Activated CD8-positive, alpha-beta T cell treated with anti-CD3 and anti-CD28 coated beads, Interleukin-2, amount 10 ng/mL, durations not matched to agents 7 days and 5 days (primary cell): Measurements from ENCODE around the gene GNG14. TPM values are rescaled to one million over a fixed set of nuclear protein-coding genes. Genes with fewer than 3 reads are reported as not detected.
"Not testable (repeated sequence)": the region's sequence is repeated elsewhere in the genome, so short reads cannot be mapped to it uniquely, and the experiment has no call there.

Experiments used
- ATAC-seq: fragments of 150-1000 bp; cut with Tn5 transposase; one replicate; pipeline ENCODE4 v1.10.0; 2021; ENCODE audit warnings: moderate library complexity
- CTCF ChIA-PET: fragments of 350-600 bp; sonication (Branson Sonifier 250); formaldehyde crosslinking; loops from one replicate; lab custom pipeline; 2021; ENCODE audit warnings: antibody characterized with exemption; lab: Charles Lee
- POLR2A ChIA-PET: fragments of 350-600 bp; sonication (Branson Sonifier 250); formaldehyde crosslinking; loops from one replicate; lab custom pipeline; 2021; ENCODE audit warnings: antibody characterized with exemption; lab: Charles Lee
- DNase-seq: peaks from one replicate; pipeline ENCODE4 v3.0.0-alpha.2; 2020
- H3K27ac Mint-ChIP-seq: one replicate; pipeline ENCODE4 v1.8.0; 2021; ENCODE audit warnings: mild to moderate bottlenecking, mixed read lengths
- H3K27me3 Mint-ChIP-seq: one replicate; pipeline ENCODE4 v1.8.0; 2021; ENCODE audit warnings: low read depth, mixed read lengths
- H3K36me3 Mint-ChIP-seq: one replicate; pipeline ENCODE4 v1.8.0; 2021; ENCODE audit warnings: low read depth, mixed read lengths
- H3K4me1 Mint-ChIP-seq: one replicate; pipeline ENCODE4 v1.8.0; 2021; ENCODE audit warnings: low read depth, mixed read lengths
- H3K4me3 Mint-ChIP-seq: one replicate; pipeline ENCODE4 v1.8.0; 2021; ENCODE audit warnings: mild to moderate bottlenecking, mixed read lengths
- H3K9me3 Mint-ChIP-seq: one replicate; pipeline ENCODE4 v1.8.0; 2022; ENCODE audit warnings: mixed read lengths; ENCODE audit not compliant: insufficient read depth
- total RNA-seq, 2 experiments: library from RNA; stranded (reverse); gene quantifications; one replicate each; pipeline ENCODE4 v1.2.3, GENCODE V29; 2021

The GNG14 gene
- total RNA-seq: not detected

DNA sequence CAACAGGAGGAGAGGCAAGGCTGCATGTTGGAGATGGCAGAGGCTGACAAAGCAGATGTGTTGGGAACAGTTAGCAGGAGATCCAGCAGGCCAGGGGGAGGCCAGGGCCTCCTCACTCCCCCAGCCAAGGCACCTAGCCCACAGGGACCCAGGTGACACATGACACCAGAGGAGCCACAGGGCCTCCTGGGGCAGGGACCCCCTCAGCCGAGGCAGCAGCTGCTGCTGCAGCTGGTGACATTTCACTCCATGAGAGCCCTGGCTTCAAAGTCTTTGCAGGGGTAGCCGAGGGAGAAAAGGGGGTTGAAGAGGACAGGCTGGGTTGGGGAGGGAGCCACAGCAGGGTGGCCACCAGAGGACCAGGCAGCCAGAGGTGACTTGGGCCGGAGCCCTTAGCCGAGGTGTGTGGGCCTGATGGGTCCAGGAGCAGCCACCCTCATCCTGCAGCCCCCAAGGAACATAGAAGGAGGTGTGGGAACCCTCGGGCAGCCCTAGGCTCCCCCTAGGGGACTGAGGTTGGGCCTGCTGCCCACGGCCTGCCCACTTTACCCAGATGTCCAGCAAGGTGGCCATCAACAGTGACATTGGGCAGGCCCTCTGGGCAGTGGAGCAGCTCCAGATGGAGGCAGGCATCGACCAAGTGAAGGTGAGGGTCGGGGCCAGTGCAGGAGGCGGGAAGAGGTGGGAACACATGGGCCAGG lies at the start of gene GNG14:
TSS of gene GNG14 (plus strand) at position 503 of the 701 bp plus-strand sequence. CDS start at position 554, 51 bp downstream.
- H3K4me1 Mint-ChIP-seq: no peaks in the 10 kb centered on the region
- no peaks in the 10 kb centered on the region for H3K36me3 Mint-ChIP-seq
- CTCF ChIA-PET: no interaction called here
- H3K27ac Mint-ChIP-seq: no peak within 1 kb of the TSS
- ATAC-seq: peak; percentile 8
- DNase-seq: no peak
- no peak within 1 kb of the TSS for H3K4me3 Mint-ChIP-seq
- H3K27me3 Mint-ChIP-seq: no peaks in the 10 kb centered on the region
- POLR2A ChIA-PET: no interaction called here
- H3K9me3 Mint-ChIP-seq: no peaks in the 10 kb centered on the region

DNA sequence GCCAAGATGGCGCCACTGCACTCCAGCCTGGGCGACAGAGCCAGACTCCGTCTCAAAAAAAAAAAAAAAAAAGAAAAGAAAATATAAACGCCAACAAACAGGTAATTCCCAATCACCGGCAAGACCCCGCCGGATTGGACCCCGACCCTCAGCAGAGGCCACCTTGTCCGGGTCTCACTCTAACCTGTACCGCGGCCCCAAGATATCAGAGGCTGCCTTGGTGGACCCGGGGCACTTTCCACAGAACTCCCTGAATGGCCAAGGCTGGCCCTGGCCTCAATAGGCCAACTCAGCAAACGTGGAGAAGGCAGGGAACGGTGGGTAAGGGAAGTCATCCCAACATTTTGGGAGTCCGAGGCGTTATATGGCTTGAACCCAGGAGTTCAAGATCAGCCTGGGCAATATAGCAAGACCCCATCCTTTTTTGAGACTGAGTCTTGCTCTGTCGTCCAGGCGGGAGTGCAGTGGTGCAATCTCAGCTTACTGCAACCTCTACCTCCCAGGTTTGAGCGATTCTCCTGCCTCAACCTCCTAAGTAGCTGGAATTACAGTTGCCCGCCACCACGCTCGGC lies 49.1 kb upstream of the GNG14 start:
- H3K36me3 Mint-ChIP-seq: peaks cover 24% of the 10 kb centered on the region
- no peak overlapping the region for H3K27ac Mint-ChIP-seq
- peaks cover 19% of the 10 kb centered on the region for H3K4me1 Mint-ChIP-seq
- POLR2A ChIA-PET: no interaction called here
- no peak for ATAC-seq
- H3K27me3 Mint-ChIP-seq: no peaks in the 10 kb centered on the region
- H3K4me3 Mint-ChIP-seq: no peak overlapping the region
- no peaks in the 10 kb centered on the region for H3K9me3 Mint-ChIP-seq
- DNase-seq: no peak
- CTCF ChIA-PET: interaction anchor here (1.6 to 2.1 kb wide), 4 partner anchors 15 to 34 kb away, joined by 5 to 10 read pairs (median 7); partner anchors contain the start of genes MAN2B1 and WDR83

DNA sequence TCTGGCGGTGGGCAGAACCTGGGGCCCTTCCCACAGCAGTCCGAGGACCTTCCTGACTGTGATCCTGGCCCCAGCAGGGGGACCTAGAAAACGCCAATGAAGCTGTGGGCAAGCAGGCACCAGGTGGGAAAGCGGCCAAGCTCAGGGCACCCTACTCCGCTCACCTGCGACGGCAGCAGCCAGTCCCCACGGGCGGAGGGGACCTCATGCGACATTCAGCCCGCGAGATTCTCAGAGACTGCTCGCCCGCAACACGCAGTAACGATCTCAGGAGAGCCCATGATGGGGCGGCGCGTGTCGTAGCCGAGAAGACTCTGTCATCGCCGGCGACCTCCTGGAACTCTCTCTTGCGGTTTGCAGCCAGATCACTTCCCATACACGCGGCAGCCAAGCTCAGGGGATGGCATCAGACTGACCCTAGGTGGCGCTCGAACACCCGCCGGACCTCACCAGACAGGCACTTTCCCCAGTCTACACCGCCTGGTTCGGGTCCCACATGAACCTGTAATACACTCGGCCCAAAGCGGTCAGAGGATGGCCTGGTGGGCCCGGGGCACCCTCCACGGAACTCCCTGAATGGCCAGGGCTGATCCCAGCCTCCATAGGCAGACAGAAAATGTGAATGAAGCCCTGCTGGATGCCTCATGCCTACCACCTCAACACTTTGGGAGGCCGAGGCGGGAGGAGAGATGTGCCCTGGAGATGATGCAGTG lies 47.7 kb upstream of the GNG14 start:
- Mint-ChIP-seq H3K4me1 (peaks cover 19% of the 10 kb centered on the region), H3K27me3 (no peaks in the 10 kb centered on the region), H3K4me3 (peak overlapping the region; percentile 65), H3K9me3 (no peaks in the 10 kb centered on the region), H3K27ac (peak overlapping the region; percentile 90), H3K36me3 (peaks cover 20% of the 10 kb centered on the region)
- peak; percentile 95 for ATAC-seq
- peak; percentile 92 for DNase-seq
- CTCF ChIA-PET: interaction anchor here (0.6 to 2.1 kb wide), 14 partner anchors 9 to 97 kb away, joined by 3 to 10 read pairs (median 6); partner anchors contain the start of genes DHPS, GET3, MAN2B1 and WDR83
- POLR2A ChIA-PET: interaction anchor here (1.0 to 1.3 kb wide), 2 partner anchors 26 to 29 kb away, joined by 3 to 7 read pairs; partner anchors contain the start of genes MAN2B1, WDR83, ZNF490 and ZNF791

DNA sequence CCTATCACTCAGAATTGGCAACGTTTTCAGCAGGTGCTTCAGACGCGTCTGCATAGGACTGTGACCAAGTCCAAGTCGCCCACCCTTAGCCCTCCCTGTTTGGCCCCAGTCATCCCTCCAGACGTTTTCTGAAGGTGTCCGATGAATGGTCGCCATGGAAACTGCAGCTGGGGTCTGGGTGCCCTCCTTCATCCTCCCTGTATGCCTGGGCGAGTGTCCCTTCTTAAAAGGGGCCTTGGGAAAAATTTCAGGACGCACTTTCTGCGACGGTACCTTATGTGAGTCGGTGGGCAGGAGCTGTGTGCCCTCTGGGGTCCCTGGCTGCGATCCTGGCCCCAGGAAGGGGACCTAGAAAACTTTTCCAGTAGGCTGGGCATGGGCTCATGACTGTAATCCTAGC lies 46.3 kb upstream of the GNG14 start:
- CTCF ChIA-PET: no interaction called here
- ATAC-seq: no peak

DNA sequence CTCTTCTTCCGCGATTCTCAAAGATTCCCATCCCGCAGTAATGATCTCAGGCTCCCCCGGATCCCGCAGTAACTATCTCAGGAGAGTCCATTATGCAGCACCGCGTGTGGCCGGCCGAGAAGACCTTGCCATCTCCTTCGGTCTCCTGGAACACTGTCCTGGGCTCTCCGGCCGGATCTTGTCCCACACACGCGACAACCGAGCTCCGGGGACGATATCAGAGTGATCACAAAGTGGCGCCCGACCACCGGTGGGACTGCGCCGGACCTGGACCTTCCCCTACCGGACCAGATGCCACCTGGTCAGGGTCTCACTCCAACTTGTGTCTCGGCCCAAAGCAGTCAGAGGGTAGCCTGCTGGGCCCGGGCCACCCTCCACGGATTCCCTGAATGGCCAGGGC lies 45.3 kb upstream of the GNG14 start:
- H3K27me3 Mint-ChIP-seq: no peaks in the 10 kb centered on the region
- no peak overlapping the region for H3K27ac Mint-ChIP-seq
- POLR2A ChIA-PET: no interaction called here
- ATAC-seq (no peak), DNase-seq (no peak)
- no peak overlapping the region for H3K4me3 Mint-ChIP-seq
- H3K4me1 Mint-ChIP-seq: peaks cover 17% of the 10 kb centered on the region
- CTCF ChIA-PET: no interaction called here
- H3K9me3 Mint-ChIP-seq: no peaks in the 10 kb centered on the region
- peaks cover 25% of the 10 kb centered on the region for H3K36me3 Mint-ChIP-seq

More for the DNA sequence above, 46.3 kb upstream of the GNG14 start:
- no peak for DNase-seq
- no peaks in the 10 kb centered on the region for H3K9me3 Mint-ChIP-seq
- H3K36me3 Mint-ChIP-seq: peaks cover 24% of the 10 kb centered on the region
- H3K4me1 Mint-ChIP-seq: peaks cover 14% of the 10 kb centered on the region
- POLR2A ChIA-PET: no interaction called here
- no peaks in the 10 kb centered on the region for H3K27me3 Mint-ChIP-seq
- no peak overlapping the region for H3K4me3 Mint-ChIP-seq
- no peak overlapping the region for H3K27ac Mint-ChIP-seq

DNA sequence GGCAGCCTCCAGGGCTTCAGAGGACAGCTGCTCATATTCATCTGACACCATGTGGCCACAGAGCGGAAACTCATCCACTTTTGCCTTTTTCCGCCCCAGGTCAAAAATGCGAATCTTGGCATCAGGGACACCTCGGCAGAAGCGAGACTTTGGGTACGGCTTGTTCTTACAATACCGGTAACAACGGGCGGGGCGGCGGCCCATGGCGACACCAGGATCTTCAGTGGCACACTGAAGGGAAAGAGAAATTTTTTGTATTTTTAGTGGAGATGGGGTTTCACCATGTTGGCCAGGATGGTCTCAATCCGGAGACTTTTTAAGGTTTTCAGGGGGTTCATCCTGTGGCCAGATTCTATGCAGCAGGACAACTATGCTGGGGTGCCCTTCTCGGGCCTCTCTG lies 44.1 kb upstream of the GNG14 start:
- CTCF ChIA-PET: interaction anchor here (0.7 kb wide), 1 partner anchor 22 kb away, joined by 3 read pairs; no protein-coding TSS in a partner anchor
- not testable (repeated sequence) for H3K4me3 Mint-ChIP-seq, H3K27me3 Mint-ChIP-seq

DNA sequence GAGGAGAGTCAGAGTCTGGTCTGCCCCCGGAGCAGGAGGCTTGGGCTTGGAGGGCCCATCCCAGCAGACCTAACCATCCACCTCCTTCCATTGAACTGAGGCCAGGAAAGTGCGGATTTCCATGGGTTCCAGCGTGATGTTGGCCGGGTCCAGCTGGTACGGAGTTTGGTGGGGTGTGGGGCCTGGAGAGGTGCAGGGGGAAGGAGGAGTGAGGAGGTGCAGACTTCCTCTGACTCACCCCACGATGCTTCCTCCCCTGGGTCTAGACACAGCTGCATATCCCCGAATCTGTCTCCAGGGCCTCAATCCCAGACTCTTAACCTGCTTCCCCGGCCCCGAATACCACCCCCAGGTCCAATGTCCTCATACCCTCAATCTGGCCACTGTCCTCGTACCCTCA lies 41.2 kb upstream of the GNG14 start:
- peaks cover 9% of the 10 kb centered on the region for H3K4me1 Mint-ChIP-seq
- CTCF ChIA-PET: no interaction called here

More for the DNA sequence above, 44.1 kb upstream of the GNG14 start:
- H3K36me3 Mint-ChIP-seq: peaks cover 25% of the 10 kb centered on the region
- H3K27ac Mint-ChIP-seq, DNase-seq, ATAC-seq, H3K9me3 Mint-ChIP-seq, POLR2A ChIA-PET: not testable (repeated sequence)
- peaks cover 20% of the 10 kb centered on the region for H3K4me1 Mint-ChIP-seq

DNA sequence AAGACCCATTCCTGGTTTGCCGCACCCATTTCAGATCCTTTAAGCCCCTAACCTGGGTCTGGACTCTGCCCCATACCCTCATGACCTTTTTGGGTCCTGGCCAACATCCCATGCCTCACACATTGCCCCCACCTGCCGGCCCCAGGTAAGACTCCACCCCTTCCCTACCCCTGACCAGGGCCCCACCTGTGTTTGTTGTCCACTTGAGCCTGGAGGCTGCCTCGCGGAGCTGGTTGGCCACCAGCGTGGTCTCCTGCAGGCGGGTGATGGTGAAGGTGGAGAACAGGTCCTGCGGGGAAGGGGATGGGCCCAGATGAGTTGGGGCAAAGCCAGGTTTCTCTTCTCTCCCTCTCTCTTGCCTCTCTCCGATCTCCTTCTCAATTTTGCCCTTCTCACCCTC lies 40.8 kb upstream of the GNG14 start:
- peak overlapping the region; percentile 34 for H3K27ac Mint-ChIP-seq
- CTCF ChIA-PET: no interaction called here
- H3K36me3 Mint-ChIP-seq: peaks cover 34% of the 10 kb centered on the region
- H3K27me3 Mint-ChIP-seq: no peaks in the 10 kb centered on the region
- peaks cover 9% of the 10 kb centered on the region for H3K4me1 Mint-ChIP-seq
- POLR2A ChIA-PET: no interaction called here
- ATAC-seq: no peak
- H3K9me3 Mint-ChIP-seq: no peaks in the 10 kb centered on the region
- DNase-seq: no peak
- no peak overlapping the region for H3K4me3 Mint-ChIP-seq

More for the DNA sequence above, 41.2 kb upstream of the GNG14 start:
- no peaks in the 10 kb centered on the region for H3K27me3 Mint-ChIP-seq
- POLR2A ChIA-PET: no interaction called here
- no peaks in the 10 kb centered on the region for H3K9me3 Mint-ChIP-seq
- DNase-seq: no peak
- ATAC-seq: no peak
- peak overlapping the region; percentile 34 for H3K27ac Mint-ChIP-seq
- H3K4me3 Mint-ChIP-seq: no peak overlapping the region
- peaks cover 29% of the 10 kb centered on the region for H3K36me3 Mint-ChIP-seq

DNA sequence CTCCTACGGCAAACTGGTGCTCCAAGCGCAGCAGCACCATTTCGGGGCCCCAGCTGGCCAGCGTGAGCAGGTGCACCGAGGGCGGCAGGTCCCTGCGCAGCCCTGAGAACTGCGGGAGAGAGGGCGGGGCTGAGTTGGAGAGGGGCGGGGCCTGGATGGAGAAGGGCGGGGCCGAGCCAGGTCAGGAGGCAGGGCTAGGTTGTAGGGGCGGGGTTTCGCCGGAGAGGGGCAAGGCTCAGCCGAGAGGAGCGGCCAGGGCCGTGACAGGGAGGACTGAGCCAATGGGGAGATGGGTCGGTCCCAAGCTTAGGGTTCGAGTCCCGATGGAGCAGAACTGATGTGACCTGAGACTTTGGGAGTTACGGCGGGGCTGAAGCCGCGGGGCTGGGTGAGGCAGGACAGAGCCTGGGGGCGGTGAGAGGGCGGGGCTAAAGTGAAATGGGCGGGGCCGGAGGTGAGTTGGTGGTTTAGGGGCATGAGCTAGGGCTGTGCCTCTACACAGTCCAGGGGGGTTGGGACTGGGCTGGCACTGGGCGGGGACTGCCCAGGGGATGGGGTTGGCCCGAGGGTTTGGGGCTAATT lies 40.2 kb upstream of the GNG14 start:
- POLR2A ChIA-PET: no interaction called here
- Mint-ChIP-seq H3K9me3 (no peaks in the 10 kb centered on the region), H3K4me3 (no peak overlapping the region), H3K36me3 (peaks cover 36% of the 10 kb centered on the region), H3K4me1 (peaks cover 9% of the 10 kb centered on the region), H3K27ac (no peak overlapping the region), H3K27me3 (no peaks in the 10 kb centered on the region)
- CTCF ChIA-PET: no interaction called here
- ATAC-seq: peak; percentile 70
- DNase-seq: no peak

DNA sequence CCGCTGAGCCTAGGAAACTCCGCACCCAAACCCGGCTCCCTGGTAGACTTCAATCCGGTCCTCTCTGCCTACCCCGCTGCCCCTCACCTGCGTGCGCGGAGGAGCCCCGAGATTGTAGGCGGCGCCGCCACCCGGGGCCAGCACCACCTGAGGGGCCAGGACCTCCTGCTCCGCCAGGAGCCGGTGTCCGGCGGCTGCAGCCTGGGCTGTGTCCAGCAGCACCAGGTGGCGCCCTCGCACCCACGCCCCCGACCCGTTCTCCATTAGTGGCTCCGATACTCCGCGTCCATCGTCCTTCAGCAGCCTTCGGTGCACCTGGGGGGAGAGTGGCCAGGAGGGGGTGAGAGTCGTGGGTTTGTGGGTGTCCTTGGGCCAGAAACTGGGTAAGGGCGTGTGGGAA lies 39.7 kb upstream of the GNG14 start:
- POLR2A ChIA-PET: no interaction called here

DNA sequence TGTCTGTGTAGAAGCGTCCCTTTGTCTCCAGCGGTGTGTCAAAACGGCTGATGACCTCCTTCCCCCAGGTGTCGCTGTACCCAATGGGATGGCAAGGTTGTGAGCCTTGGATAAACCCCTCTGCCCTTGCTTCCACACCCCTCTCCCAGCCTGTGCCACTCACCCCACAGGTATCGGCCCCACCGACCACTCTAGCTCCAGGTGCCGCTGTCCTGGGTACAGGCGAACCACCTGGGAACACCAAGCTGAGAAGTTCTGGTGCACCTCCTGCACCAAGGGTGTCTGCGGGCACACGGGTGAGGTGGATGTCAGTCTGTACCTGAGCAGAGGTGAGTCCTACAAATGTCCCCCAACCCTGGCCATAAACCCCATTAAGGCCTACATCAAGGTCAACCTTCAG lies 37.9 kb upstream of the GNG14 start:
- CTCF ChIA-PET: no interaction called here
- DNase-seq (no peak), ATAC-seq (no peak)
- no peaks in the 10 kb centered on the region for H3K27me3 Mint-ChIP-seq
- H3K4me1 Mint-ChIP-seq: peaks cover 9% of the 10 kb centered on the region
- no peak overlapping the region for H3K4me3 Mint-ChIP-seq
- H3K27ac Mint-ChIP-seq: no peak overlapping the region
- POLR2A ChIA-PET: no interaction called here
- H3K9me3 Mint-ChIP-seq: no peaks in the 10 kb centered on the region
- peaks cover 39% of the 10 kb centered on the region for H3K36me3 Mint-ChIP-seq

More for the DNA sequence above, 39.7 kb upstream of the GNG14 start:
- CTCF ChIA-PET: interaction anchor here (1.4 kb wide), 1 partner anchor 8 kb away, joined by 8 read pairs; no protein-coding TSS in a partner anchor
- Mint-ChIP-seq H3K27ac (no peak overlapping the region), H3K36me3 (peaks cover 36% of the 10 kb centered on the region), H3K4me3 (no peak overlapping the region), H3K9me3 (no peaks in the 10 kb centered on the region), H3K4me1 (peaks cover 9% of the 10 kb centered on the region), H3K27me3 (no peaks in the 10 kb centered on the region)
- DNase-seq (no peak), ATAC-seq (no peak)
